A673 (cell line): ENCODE data around the gene SLC6A18.
"Not testable (repeated sequence)": the region's sequence is repeated elsewhere in the genome, so short reads cannot be mapped to it uniquely, and the experiment has no call there.

Source experiments
- CTCF ChIP-seq: fragments of 300-800, 200-600 bp; sonication (generic); conservative IDR thresholded peaks from 2 replicates; pipeline ENCODE4 v1.5.1; 2017; ENCODE audit warnings: low read depth, mild to moderate bottlenecking, antibody characterized with exemption, low read length, moderate library complexity, mixed read lengths
- EZH2 ChIP-seq: fragments of 200-600 bp; sonication (generic); IDR thresholded peaks from 2 replicates; pipeline ENCODE4 v1.6.1; 2017; ENCODE audit warnings: borderline replicate concordance, low read depth, mild to moderate bottlenecking, mixed read lengths, antibody characterized with exemption, low read length; ENCODE audit not compliant: poor library complexity, severe bottlenecking

GRCh38 chr5:1290956-1291355 lies 65.8 kb downstream of the SLC6A18 start:
- TF ChIP-seq CTCF, EZH2: not testable (repeated sequence)
